GM12878 (cell line): ENCODE data around the gene DIRAS2.

Source experiments
- ASH2L ChIP-seq: fragments of 300-600, 200-600 bp; sonication (generic); IDR thresholded peaks from 2 replicates; pipeline ENCODE4 v1.6.1; 2017; ENCODE audit warnings: low read depth, mild to moderate bottlenecking, borderline replicate concordance
- IRF4 ChIP-seq: IDR thresholded peaks from 2 replicates; pipeline ENCODE4 v1.6.1; 2011; ENCODE audit warnings: low read depth, low read length
- POLR2A ChIP-seq: IDR thresholded peaks from 2 replicates; pipeline ENCODE4 v1.6.1; 2011; ENCODE audit warnings: low read depth, mild to moderate bottlenecking, low read length
- RB1 ChIP-seq: fragments of 450-650 bp; formaldehyde crosslinking; IDR thresholded peaks from 2 replicates; pipeline ENCODE4 v1.6.1; 2017; ENCODE audit warnings: mild to moderate bottlenecking, borderline replicate concordance
- SPI1 ChIP-seq: IDR thresholded peaks from 2 replicates; pipeline ENCODE4 v1.6.1; 2011; ENCODE audit warnings: low read depth, mild to moderate bottlenecking, low read length, moderate library complexity, borderline replicate concordance; ENCODE audit not compliant: insufficient read depth
- TF ChIP-seq, protein P1 (sequence below), 3 experiments: IDR thresholded peaks in 2 of 3; conservative IDR thresholded peaks in 1 of 3; 2 replicates each; pipeline ENCODE4 v1.5.1; 2011; ENCODE audit warnings: low read depth in 3 of 3, low read length in 3 of 3, mild to moderate bottlenecking in 3 of 3, control low read depth in 2 of 3, moderate library complexity in 2 of 3, inconsistent platforms in 1 of 3, mixed read lengths in 1 of 3; ENCODE audit not compliant: control insufficient read depth in 2 of 3, insufficient read depth in 1 of 3; ENCODE audit errors: extremely low read depth in 1 of 3
- TF ChIP-seq, protein P2 (sequence below): IDR thresholded peaks from 2 replicates; pipeline ENCODE4 v1.6.1; 2011; ENCODE audit warnings: low read depth, mild to moderate bottlenecking, low read length, moderate library complexity, borderline replicate concordance; ENCODE audit errors: extremely low read depth

DNA sequence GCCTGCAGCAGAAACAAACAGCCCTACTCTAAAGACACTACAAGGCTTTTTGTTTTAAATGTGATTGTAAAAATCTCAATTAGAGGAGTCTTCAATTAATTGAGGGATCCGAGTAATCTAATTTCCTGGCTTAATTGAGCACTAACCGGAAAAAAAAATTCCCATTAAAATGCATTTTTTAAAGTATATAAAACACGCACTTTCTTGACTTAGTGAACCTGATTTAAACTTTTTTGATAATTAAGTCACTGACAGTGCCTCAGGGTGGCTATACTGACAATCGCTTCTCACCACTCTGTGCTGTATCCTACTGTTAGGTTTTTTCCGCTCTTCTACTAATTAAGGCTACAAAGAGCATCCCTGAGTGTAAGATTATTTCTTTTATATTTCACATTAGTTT, 44.4 kb downstream of the DIRAS2 start:
- TF ChIP-seq RB1 (no peak), POLR2A (no peak), ASH2L (no peak), IRF4 (no peak), SPI1 (no peak)
- TF ChIP-seq, protein P1, sequence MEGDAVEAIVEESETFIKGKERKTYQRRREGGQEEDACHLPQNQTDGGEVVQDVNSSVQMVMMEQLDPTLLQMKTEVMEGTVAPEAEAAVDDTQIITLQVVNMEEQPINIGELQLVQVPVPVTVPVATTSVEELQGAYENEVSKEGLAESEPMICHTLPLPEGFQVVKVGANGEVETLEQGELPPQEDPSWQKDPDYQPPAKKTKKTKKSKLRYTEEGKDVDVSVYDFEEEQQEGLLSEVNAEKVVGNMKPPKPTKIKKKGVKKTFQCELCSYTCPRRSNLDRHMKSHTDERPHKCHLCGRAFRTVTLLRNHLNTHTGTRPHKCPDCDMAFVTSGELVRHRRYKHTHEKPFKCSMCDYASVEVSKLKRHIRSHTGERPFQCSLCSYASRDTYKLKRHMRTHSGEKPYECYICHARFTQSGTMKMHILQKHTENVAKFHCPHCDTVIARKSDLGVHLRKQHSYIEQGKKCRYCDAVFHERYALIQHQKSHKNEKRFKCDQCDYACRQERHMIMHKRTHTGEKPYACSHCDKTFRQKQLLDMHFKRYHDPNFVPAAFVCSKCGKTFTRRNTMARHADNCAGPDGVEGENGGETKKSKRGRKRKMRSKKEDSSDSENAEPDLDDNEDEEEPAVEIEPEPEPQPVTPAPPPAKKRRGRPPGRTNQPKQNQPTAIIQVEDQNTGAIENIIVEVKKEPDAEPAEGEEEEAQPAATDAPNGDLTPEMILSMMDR (IDR thresholded peaks at IDR 0.05 in 2 of 3, conservative IDR thresholded peaks at IDR 0.05 in 1 of 3; ENCODE audit: control insufficient read depth in 2 of 3, extremely low read depth in 1 of 3, insufficient read depth in 1 of 3, low read depth in 3 of 3, low read length in 3 of 3), result no peak
- TF ChIP-seq, protein P2, sequence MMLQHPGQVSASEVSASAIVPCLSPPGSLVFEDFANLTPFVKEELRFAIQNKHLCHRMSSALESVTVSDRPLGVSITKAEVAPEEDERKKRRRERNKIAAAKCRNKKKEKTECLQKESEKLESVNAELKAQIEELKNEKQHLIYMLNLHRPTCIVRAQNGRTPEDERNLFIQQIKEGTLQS, result no peak
